ENCODE data around the gene KCNK18. TPM values are rescaled to one million over a fixed set of nuclear protein-coding genes. Genes with fewer than 3 reads are reported as not detected.

KCNK18 gene
- total and polyA plus RNA-seq, 10 of the 15 experiments (the other 5 are each of a cell fraction or from before 2014, with no cell fraction given): not detected

GRCh38 chr10:117224881-117225280 lies 27.6 kb downstream of the KCNK18 start:
- no TSS peak for BruUV-seq (replicated peaks)
- in situ Hi-C loops (cut with MboI): loop anchor here (5.0 to 10.0 kb wide), 2 partner anchors 92 to 1010 kb away; no protein-coding TSS in a partner anchor

DNA sequence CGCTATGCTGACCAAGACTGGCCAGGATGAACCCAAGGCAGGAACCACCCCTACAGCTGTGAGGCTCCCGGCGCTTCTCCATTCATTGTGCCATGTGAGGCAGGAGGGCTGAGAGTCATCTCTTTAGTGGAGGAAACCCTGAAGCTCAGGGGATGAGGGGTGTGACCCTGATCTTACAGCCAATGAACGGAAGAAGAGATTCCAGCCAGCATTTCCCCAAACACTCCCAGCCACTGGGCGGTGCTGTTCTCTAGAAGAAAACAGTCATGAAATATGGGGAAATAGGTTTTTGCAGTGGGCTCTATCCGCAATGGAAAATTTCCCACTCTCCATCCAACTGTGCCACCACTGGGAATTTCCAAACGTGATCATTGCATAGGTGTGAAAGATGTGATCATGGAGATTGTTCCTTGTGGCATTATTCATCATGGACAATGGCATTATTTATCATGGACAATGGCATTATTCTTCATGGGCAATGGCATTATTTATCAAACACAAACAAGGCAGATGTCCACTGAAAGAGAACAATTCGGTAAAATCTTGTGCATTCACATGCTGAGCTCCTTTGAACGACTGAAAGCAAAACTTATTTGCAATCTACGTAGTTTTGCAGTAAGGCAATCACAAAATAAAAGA lies 29.6 kb downstream of the KCNK18 start:
- no peak overlapping the region for H3K27ac ChIP-seq (ENCODE audit: control insufficient read depth, insufficient read depth)
- no peaks in the 10 kb centered on the region for H3K9me3 ChIP-seq (replicated peaks; ENCODE audit: control insufficient read depth, insufficient read depth, low read length)
- DNase-seq (ENCODE audit: low read depth, low spot score): no peak
- no peak overlapping the region for H2AFZ ChIP-seq (ENCODE audit: control insufficient read depth, low read depth, low read length)
- no peaks in the 10 kb centered on the region; a peak in 1 of 4 replicates for H3K27me3 ChIP-seq (replicated peaks in 1 of 2; ENCODE audit: control insufficient read depth in 2 of 2, insufficient read depth in 2 of 2, low read length in 1 of 2)
- in situ Hi-C loops (cut with MboI) (loop anchor here (10.0 kb wide), 1 partner anchor 1008 kb away; no protein-coding TSS in a partner anchor), intact Hi-C loops (cut with micrococcal nuclease; ENCODE audit: unreplicated experiment) (no loop called here)
- no peak for FAIRE-seq
- peak; percentile 61 for ATAC-seq
- no peaks in the 10 kb centered on the region for H3K4me1 ChIP-seq (ENCODE audit: control insufficient read depth, insufficient read depth, low read length)
- ChIA-PET CTCF (interaction anchor here (0.8 to 4.7 kb wide), 12 partner anchors 9 to 1015 kb away, joined by 3 to 43 read pairs (median 4); no protein-coding TSS in a partner anchor), POLR2A (no interaction called here), RAD21 (ENCODE audit: unreplicated experiment) (interaction anchor here (1.0 to 1.6 kb wide), 4 partner anchors 10 to 224 kb away, joined by 3 to 4 read pairs (median 4); no protein-coding TSS in a partner anchor), SMC1A (ENCODE audit: uncharacterized antibody, unreplicated experiment) (interaction anchor here (0.8 to 2.9 kb wide), 7 partner anchors 15 to 222 kb away, joined by 3 to 9 read pairs (median 5); no protein-coding TSS in a partner anchor)
- peak; percentile 36; the same call in 1 of the 2 replicates for TF ChIP-seq RAD21 (IDR thresholded peaks at IDR 0.05; ENCODE audit: insufficient read depth, low read depth, low read length)
- peak; percentile 31; the same call in 1 of the 2 replicates for TF ChIP-seq SMC3 (IDR thresholded peaks at IDR 0.05; ENCODE audit: borderline replicate concordance, low read length)
- 0 out of 2 replicates have a peak, but pooled peaks have one; percentile 23 for TF ChIP-seq NFYB (IDR thresholded peaks at IDR 0.05; ENCODE audit: insufficient read depth, low read depth, low read length)
- no peak for TF ChIP-seq RBBP5 (conservative IDR thresholded peaks at IDR 0.05)
- TF ChIP-seq, protein P1, sequence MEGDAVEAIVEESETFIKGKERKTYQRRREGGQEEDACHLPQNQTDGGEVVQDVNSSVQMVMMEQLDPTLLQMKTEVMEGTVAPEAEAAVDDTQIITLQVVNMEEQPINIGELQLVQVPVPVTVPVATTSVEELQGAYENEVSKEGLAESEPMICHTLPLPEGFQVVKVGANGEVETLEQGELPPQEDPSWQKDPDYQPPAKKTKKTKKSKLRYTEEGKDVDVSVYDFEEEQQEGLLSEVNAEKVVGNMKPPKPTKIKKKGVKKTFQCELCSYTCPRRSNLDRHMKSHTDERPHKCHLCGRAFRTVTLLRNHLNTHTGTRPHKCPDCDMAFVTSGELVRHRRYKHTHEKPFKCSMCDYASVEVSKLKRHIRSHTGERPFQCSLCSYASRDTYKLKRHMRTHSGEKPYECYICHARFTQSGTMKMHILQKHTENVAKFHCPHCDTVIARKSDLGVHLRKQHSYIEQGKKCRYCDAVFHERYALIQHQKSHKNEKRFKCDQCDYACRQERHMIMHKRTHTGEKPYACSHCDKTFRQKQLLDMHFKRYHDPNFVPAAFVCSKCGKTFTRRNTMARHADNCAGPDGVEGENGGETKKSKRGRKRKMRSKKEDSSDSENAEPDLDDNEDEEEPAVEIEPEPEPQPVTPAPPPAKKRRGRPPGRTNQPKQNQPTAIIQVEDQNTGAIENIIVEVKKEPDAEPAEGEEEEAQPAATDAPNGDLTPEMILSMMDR (IDR thresholded peaks at IDR 0.05 in 2 of 3, conservative IDR thresholded peaks at IDR 0.05 in 1 of 3; ENCODE audit: control insufficient read depth in 2 of 3, extremely low read depth in 1 of 3, insufficient read depth in 1 of 3, low read depth in 3 of 3, low read length in 3 of 3): peak; percentile 47 to 53 (median 47); a peak in 5 of 6 replicates
- no peak overlapping the region for H3K4me2 ChIP-seq (ENCODE audit: control insufficient read depth, insufficient read depth)
- no TSS peak for BruUV-seq (replicated peaks)
- 16% methylated on average over 10 of the region's 10 CpGs for WGBS (ENCODE audit: insufficient coverage, insufficient replicate concordance, low lambda C conversion rate, missing lambda C conversion rate)
- no peaks in the 10 kb centered on the region for H3K36me3 ChIP-seq (ENCODE audit: control insufficient read depth in 2 of 2, insufficient read depth in 2 of 2, low read length in 1 of 2)
- H3K9ac ChIP-seq (ENCODE audit: control insufficient read depth, insufficient read depth, low read length): no peak overlapping the region
- no peaks in the 10 kb centered on the region for H4K20me1 ChIP-seq (ENCODE audit: control insufficient read depth, insufficient read depth)
- H3K4me3 ChIP-seq: no peak overlapping the region
- no peaks in the 10 kb centered on the region for H3K79me2 ChIP-seq (ENCODE audit: control insufficient read depth, insufficient read depth, low read length)

More at GRCh38 chr10:117224881-117225280, 27.6 kb downstream of the KCNK18 start:
- intact Hi-C loops (cut with micrococcal nuclease; ENCODE audit: unreplicated experiment): no loop called here
- WGBS (ENCODE audit: insufficient coverage, insufficient replicate concordance, low lambda C conversion rate, missing lambda C conversion rate): 13% methylated on average over 3 of the region's 3 CpGs
- no peak for DNase-seq (ENCODE audit: low read depth, low spot score)
- H3K27me3 ChIP-seq (replicated peaks in 1 of 2; ENCODE audit: control insufficient read depth in 2 of 2, insufficient read depth in 2 of 2, low read length in 1 of 2): no peaks in the 10 kb centered on the region; a peak in 3 of 4 replicates
- H3K4me1 ChIP-seq (ENCODE audit: control insufficient read depth, insufficient read depth, low read length): no peaks in the 10 kb centered on the region
- no peaks in the 10 kb centered on the region for H3K79me2 ChIP-seq (ENCODE audit: control insufficient read depth, insufficient read depth, low read length)
- no peak overlapping the region for H3K27ac ChIP-seq (ENCODE audit: control insufficient read depth, insufficient read depth)
- H3K9ac ChIP-seq (ENCODE audit: control insufficient read depth, insufficient read depth, low read length): no peak overlapping the region
- H3K36me3 ChIP-seq (ENCODE audit: control insufficient read depth in 2 of 2, insufficient read depth in 2 of 2, low read length in 1 of 2): no peaks in the 10 kb centered on the region
- no peak for FAIRE-seq
- H3K4me2 ChIP-seq (ENCODE audit: control insufficient read depth, insufficient read depth): no peak overlapping the region
- H3K4me3 ChIP-seq: no peak overlapping the region
- ATAC-seq: no peak
- no peak overlapping the region for H2AFZ ChIP-seq (ENCODE audit: control insufficient read depth, low read depth, low read length)
- ChIA-PET CTCF (interaction anchor here (0.8 to 4.7 kb wide), 3 partner anchors 8 to 225 kb away, joined by 3 to 43 read pairs (median 9); no protein-coding TSS in a partner anchor), POLR2A (no interaction called here), RAD21 (ENCODE audit: unreplicated experiment) (interaction anchor here (2.2 kb wide), 1 partner anchor 95 kb away, joined by 7 read pairs; no protein-coding TSS in a partner anchor), SMC1A (ENCODE audit: uncharacterized antibody, unreplicated experiment) (interaction anchor here (0.9 to 1.4 kb wide), 2 partner anchors 13 to 91 kb away, joined by 3 read pairs; no protein-coding TSS in a partner anchor)
- TF ChIP-seq PML (IDR thresholded peaks at IDR 0.05; ENCODE audit: low read length): no peak
- TF ChIP-seq RAD51 (IDR thresholded peaks at IDR 0.05): no peak
- no peaks in the 10 kb centered on the region for H3K9me3 ChIP-seq (replicated peaks; ENCODE audit: control insufficient read depth, insufficient read depth, low read length)
- no peaks in the 10 kb centered on the region for H4K20me1 ChIP-seq (ENCODE audit: control insufficient read depth, insufficient read depth)

Measured in GM12878 (cell line).